Lower leg skin (tissue), 3 donors: Measurements from ENCODE around the gene MBNL2.

Experiments
- CTCF ChIP-seq, 3 donors: fragments of 450-650 bp; IDR thresholded peaks; one replicate each; pipeline ENCODE4 v1.5.1; 2016; ENCODE audit warnings: antibody characterized with exemption in 3 of 3, mild to moderate bottlenecking in 3 of 3, moderate library complexity in 2 of 3
- POLR2A ChIP-seq, 2 donors: fragments of 450-650 bp; IDR thresholded peaks; one replicate each; pipeline ENCODE4 v1.6.1; 2016 to 2017; ENCODE audit warnings: antibody characterized with exemption in 2 of 2, mild to moderate bottlenecking in 1 of 2, moderate library complexity in 1 of 2

- TF ChIP-seq POLR2A (IDR thresholded peaks at IDR 0.05) (no peak), CTCF (IDR thresholded peaks at IDR 0.05) (no peak)
Observed at GRCh38 chr13:97288486-97288900, 66.4 kb downstream of the MBNL2 start.
